GM19397 (cell line): ENCODE data around the gene HIVEP2.

ENCODE experiments used
- ATAC-seq: cut with Tn5 transposase; IDR thresholded peaks from one replicate; pipeline ENCODE4 v1.9.1; 2021; ENCODE audit warnings: mild to moderate bottlenecking, moderate library complexity; ENCODE audit not compliant: unreplicated experiment

The HIVEP2 gene

GRCh38 chr6:142945446-142946180 lies 637 bp upstream of the HIVEP2 start:
- ATAC-seq: peak; percentile 21

GRCh38 chr6:142944124-142945048 lies 590 bp downstream of the HIVEP2 start:
- ATAC-seq: peak; percentile 3

GRCh38 chr6:142943711-142944123 lies 1.3 kb downstream of the HIVEP2 start:
- no peak for ATAC-seq

- ATAC-seq: no peak
Observed at GRCh38 chr6:142942805-142943227, 2.2 kb downstream of the HIVEP2 start.

GRCh38 chr6:142942238-142942637 lies 2.7 kb downstream of the HIVEP2 start:
- ATAC-seq: no peak

GRCh38 chr6:142941018-142941417 lies 4.0 kb downstream of the HIVEP2 start:
- no peak for ATAC-seq

GRCh38 chr6:142940487-142940886 lies 4.5 kb downstream of the HIVEP2 start:
- ATAC-seq: no peak

- ATAC-seq: no peak
Observed at GRCh38 chr6:142938510-142938909, 6.5 kb downstream of the HIVEP2 start.

- ATAC-seq: no peak
Observed at GRCh38 chr6:142937986-142938385, 7.0 kb downstream of the HIVEP2 start.

GRCh38 chr6:142935553-142936517 lies 9.1 kb downstream of the HIVEP2 start:
- ATAC-seq: peak; percentile 69

- no peak for ATAC-seq
Observed at GRCh38 chr6:142934599-142934998, 10.4 kb downstream of the HIVEP2 start.

- no peak for ATAC-seq
Observed at GRCh38 chr6:142934106-142934505, 10.9 kb downstream of the HIVEP2 start.

- ATAC-seq: no peak
Observed at GRCh38 chr6:142933701-142934100, 11.3 kb downstream of the HIVEP2 start.

GRCh38 chr6:142932889-142933288 lies 12.1 kb downstream of the HIVEP2 start:
- ATAC-seq: no peak

- no peak for ATAC-seq
Observed at GRCh38 chr6:142929751-142930358, 15.1 kb downstream of the HIVEP2 start.

GRCh38 chr6:142927904-142928303 lies 17.1 kb downstream of the HIVEP2 start:
- no peak for ATAC-seq

GRCh38 chr6:142927271-142927580 lies 17.8 kb downstream of the HIVEP2 start:
- ATAC-seq: no peak

GRCh38 chr6:142926494-142927270 lies 18.3 kb downstream of the HIVEP2 start:
- ATAC-seq: peak; percentile 95

- no peak for ATAC-seq
Observed at GRCh38 chr6:142926177-142926493, 18.8 kb downstream of the HIVEP2 start.

GRCh38 chr6:142925575-142926110 lies 19.3 kb downstream of the HIVEP2 start:
- no peak for ATAC-seq
